Measurements from ENCODE around the gene B3GNT7.

GRCh38 chr2:231413921-231414476, 18.5 kb downstream of the B3GNT7 start:
- TF ChIP-seq, protein P1, sequence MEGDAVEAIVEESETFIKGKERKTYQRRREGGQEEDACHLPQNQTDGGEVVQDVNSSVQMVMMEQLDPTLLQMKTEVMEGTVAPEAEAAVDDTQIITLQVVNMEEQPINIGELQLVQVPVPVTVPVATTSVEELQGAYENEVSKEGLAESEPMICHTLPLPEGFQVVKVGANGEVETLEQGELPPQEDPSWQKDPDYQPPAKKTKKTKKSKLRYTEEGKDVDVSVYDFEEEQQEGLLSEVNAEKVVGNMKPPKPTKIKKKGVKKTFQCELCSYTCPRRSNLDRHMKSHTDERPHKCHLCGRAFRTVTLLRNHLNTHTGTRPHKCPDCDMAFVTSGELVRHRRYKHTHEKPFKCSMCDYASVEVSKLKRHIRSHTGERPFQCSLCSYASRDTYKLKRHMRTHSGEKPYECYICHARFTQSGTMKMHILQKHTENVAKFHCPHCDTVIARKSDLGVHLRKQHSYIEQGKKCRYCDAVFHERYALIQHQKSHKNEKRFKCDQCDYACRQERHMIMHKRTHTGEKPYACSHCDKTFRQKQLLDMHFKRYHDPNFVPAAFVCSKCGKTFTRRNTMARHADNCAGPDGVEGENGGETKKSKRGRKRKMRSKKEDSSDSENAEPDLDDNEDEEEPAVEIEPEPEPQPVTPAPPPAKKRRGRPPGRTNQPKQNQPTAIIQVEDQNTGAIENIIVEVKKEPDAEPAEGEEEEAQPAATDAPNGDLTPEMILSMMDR (IDR thresholded peaks at IDR 0.05) = no peak
- TF ChIP-seq POLR2A (IDR thresholded peaks at IDR 0.05) = no peak

Data from body of pancreas (tissue), 4 donors.